ES-I3 (cell line): ENCODE measurements around the gene CACNA2D4.

Experiments
- H3K36me3 ChIP-seq: 2 replicates; pipeline ENCODE4 v1.6.1; 2013; ENCODE audit warnings: mild to moderate bottlenecking, low read length, control low read depth, moderate library complexity; ENCODE audit not compliant: insufficient read depth
- H3K4me1 ChIP-seq: 2 replicates; pipeline ENCODE4 v1.6.1; 2013; ENCODE audit warnings: mild to moderate bottlenecking, control low read depth, low read length; ENCODE audit not compliant: insufficient read depth
- H3K9ac ChIP-seq: 2 replicates; pipeline ENCODE4 v1.6.1; 2013; ENCODE audit warnings: low read depth, mild to moderate bottlenecking, low read length, moderate library complexity
- H3K9me3 ChIP-seq: 2 replicates; pipeline ENCODE4 v1.6.1; 2013; ENCODE audit warnings: mild to moderate bottlenecking, low read length, moderate library complexity; ENCODE audit not compliant: control insufficient read depth, insufficient read depth

CACNA2D4 gene

GRCh38 chr12:1808036-1808797 is 110.2 kb downstream of the CACNA2D4 start:
- H3K36me3 ChIP-seq: no peaks in the 10 kb centered on the region
- no peaks in the 10 kb centered on the region for H3K4me1 ChIP-seq
- no peak overlapping the region for H3K9ac ChIP-seq
- H3K9me3 ChIP-seq: no peaks in the 10 kb centered on the region

GRCh38 chr12:1807087-1807860 is 111.2 kb downstream of the CACNA2D4 start:
- no peaks in the 10 kb centered on the region for H3K4me1 ChIP-seq
- no peaks in the 10 kb centered on the region for H3K36me3 ChIP-seq
- H3K9me3 ChIP-seq: no peaks in the 10 kb centered on the region
- no peak overlapping the region for H3K9ac ChIP-seq

GRCh38 chr12:1806301-1807086 is 112.0 kb downstream of the CACNA2D4 start:
- Histone ChIP-seq H3K9ac (no peak overlapping the region), H3K36me3 (no peaks in the 10 kb centered on the region), H3K4me1 (no peaks in the 10 kb centered on the region), H3K9me3 (no peaks in the 10 kb centered on the region)

- H3K9me3 ChIP-seq: no peaks in the 10 kb centered on the region
- H3K4me1 ChIP-seq: no peaks in the 10 kb centered on the region
- no peak overlapping the region for H3K9ac ChIP-seq
- no peaks in the 10 kb centered on the region for H3K36me3 ChIP-seq
Measured at GRCh38 chr12:1805441-1806081, 112.9 kb downstream of the CACNA2D4 start.

- Histone ChIP-seq H3K9me3 (no peaks in the 10 kb centered on the region), H3K4me1 (no peaks in the 10 kb centered on the region), H3K36me3 (no peaks in the 10 kb centered on the region), H3K9ac (no peak overlapping the region)
Measured at GRCh38 chr12:1804545-1805332, 113.7 kb downstream of the CACNA2D4 start.

- no peaks in the 10 kb centered on the region for H3K4me1 ChIP-seq
- H3K9ac ChIP-seq: no peak overlapping the region
- no peaks in the 10 kb centered on the region for H3K9me3 ChIP-seq
- no peaks in the 10 kb centered on the region for H3K36me3 ChIP-seq
Measured at GRCh38 chr12:1803736-1804135, 114.7 kb downstream of the CACNA2D4 start.

- Histone ChIP-seq H3K9ac (no peak overlapping the region), H3K9me3 (no peaks in the 10 kb centered on the region), H3K36me3 (no peaks in the 10 kb centered on the region), H3K4me1 (no peaks in the 10 kb centered on the region)
Measured at GRCh38 chr12:1801303-1801975, 117.0 kb downstream of the CACNA2D4 start.

- H3K36me3 ChIP-seq: no peaks in the 10 kb centered on the region
Measured at GRCh38 chr12:1800401-1801302, 117.8 kb downstream of the CACNA2D4 start.

GRCh38 chr12:1799882-1800400 is 118.5 kb downstream of the CACNA2D4 start:
- no peak overlapping the region for H3K9ac ChIP-seq
- H3K36me3 ChIP-seq: no peaks in the 10 kb centered on the region
- H3K4me1 ChIP-seq: peaks cover 4% of the 10 kb centered on the region; the same call in 1 of the 2 replicates
- no peaks in the 10 kb centered on the region for H3K9me3 ChIP-seq

More at GRCh38 chr12:1800401-1801302, 117.8 kb downstream of the CACNA2D4 start:
- Histone ChIP-seq H3K9me3 (no peaks in the 10 kb centered on the region), H3K9ac (no peak overlapping the region), H3K4me1 (no peaks in the 10 kb centered on the region)

GRCh38 chr12:1799051-1799881 is 119.2 kb downstream of the CACNA2D4 start:
- no peaks in the 10 kb centered on the region for H3K36me3 ChIP-seq
- H3K9me3 ChIP-seq: no peaks in the 10 kb centered on the region
- peaks cover 6% of the 10 kb centered on the region; the same call in 1 of the 2 replicates for H3K4me1 ChIP-seq
- no peak overlapping the region for H3K9ac ChIP-seq

GRCh38 chr12:1798641-1799020 is 119.8 kb downstream of the CACNA2D4 start:
- H3K36me3 ChIP-seq: no peaks in the 10 kb centered on the region
- H3K4me1 ChIP-seq: peaks cover 6% of the 10 kb centered on the region; the same call in 1 of the 2 replicates
- H3K9me3 ChIP-seq: no peaks in the 10 kb centered on the region
- H3K9ac ChIP-seq: no peak overlapping the region
